ENCODE measurements around the gene B3GAT2. TPM values are rescaled to one million over a fixed set of nuclear protein-coding genes. Genes with fewer than 3 reads are reported as not detected.

Gene B3GAT2
- total RNA-seq, 1 experiment from 2014 or later: 0.05 TPM

GRCh38 chr6:70820778-70821177 lies 136.1 kb downstream of the B3GAT2 start:
- Histone ChIP-seq H3K27ac (ENCODE audit: low read length) (no peak overlapping the region), H3K4me3 (ENCODE audit: low read depth in 2 of 2, low read length in 2 of 2) (no peak overlapping the region), H3K9me3 (ENCODE audit: control insufficient read depth, insufficient read depth, low read depth, low read length) (no peaks in the 10 kb centered on the region), H3K36me3 (ENCODE audit: control insufficient read depth, insufficient read depth, low read length) (no peaks in the 10 kb centered on the region), H3K27me3 (ENCODE audit: control insufficient read depth, insufficient read depth, low read length) (no peaks in the 10 kb centered on the region), H3K4me1 (ENCODE audit: control insufficient read depth, insufficient read depth, low read length) (no peaks in the 10 kb centered on the region)
- no peak for ATAC-seq
- intact Hi-C loops (cut with micrococcal nuclease; ENCODE audit: unreplicated experiment) (no loop called here), in situ Hi-C loops (cut with HindIII; ENCODE audit: low pct_unique_long_range_greater_than_20kb, low sequenced_read_pairs) (no loop called here)
- BruUV-seq (replicated peaks): no TSS peak
- ChIA-PET CTCF (no interaction called here), POLR2A (no interaction called here)
- no peak for DNase-seq (ENCODE audit: low read depth, low spot score)
- TF ChIP-seq CTCF (IDR thresholded peaks at IDR 0.05): no peak
- TF ChIP-seq TCF7L2 (IDR thresholded peaks at IDR 0.05; ENCODE audit: low read depth, low read length): no peak
- TF ChIP-seq SIN3A (IDR thresholded peaks at IDR 0.05; ENCODE audit: borderline replicate concordance, insufficient read depth, low read depth, low read length): no peak
- TF ChIP-seq POLR2AphosphoS5 (IDR thresholded peaks at IDR 0.05; ENCODE audit: low read depth, low read length): no peak
- no peak for TF ChIP-seq REST (IDR thresholded peaks at IDR 0.05; ENCODE audit: insufficient read depth in 1 of 2, low read depth in 2 of 2, low read length in 1 of 2)

GRCh38 chr6:70819646-70820045 lies 137.2 kb downstream of the B3GAT2 start:
- H3K4me3 ChIP-seq (ENCODE audit: low read depth in 2 of 2, low read length in 2 of 2): no peak overlapping the region
- H3K27me3 ChIP-seq (ENCODE audit: control insufficient read depth, insufficient read depth, low read length): no peaks in the 10 kb centered on the region
- intact Hi-C loops (cut with micrococcal nuclease; ENCODE audit: unreplicated experiment) (no loop called here), in situ Hi-C loops (cut with HindIII; ENCODE audit: low pct_unique_long_range_greater_than_20kb, low sequenced_read_pairs) (no loop called here)
- CTCF ChIA-PET: no interaction called here
- POLR2A ChIA-PET: no interaction called here
- H3K36me3 ChIP-seq (ENCODE audit: control insufficient read depth, insufficient read depth, low read length): no peaks in the 10 kb centered on the region
- H3K4me1 ChIP-seq (ENCODE audit: control insufficient read depth, insufficient read depth, low read length): no peaks in the 10 kb centered on the region
- DNase-seq (ENCODE audit: low read depth, low spot score) (no peak), ATAC-seq (no peak)
- TF ChIP-seq POLR2AphosphoS5 (IDR thresholded peaks at IDR 0.05; ENCODE audit: low read depth, low read length): no peak
- no peak for TF ChIP-seq REST (IDR thresholded peaks at IDR 0.05; ENCODE audit: insufficient read depth in 1 of 2, low read depth in 2 of 2, low read length in 1 of 2)
- no peak for TF ChIP-seq SIN3A (IDR thresholded peaks at IDR 0.05; ENCODE audit: borderline replicate concordance, insufficient read depth, low read depth, low read length)
- TF ChIP-seq CTCF (IDR thresholded peaks at IDR 0.05): no peak
- TF ChIP-seq TCF7L2 (IDR thresholded peaks at IDR 0.05; ENCODE audit: low read depth, low read length): no peak
- no TSS peak for BruUV-seq (replicated peaks)
- H3K9me3 ChIP-seq (ENCODE audit: control insufficient read depth, insufficient read depth, low read depth, low read length): no peaks in the 10 kb centered on the region
- no peak overlapping the region for H3K27ac ChIP-seq (ENCODE audit: low read length)
